Measurements from ENCODE around the gene CDH2. TPM values are rescaled to one million over a fixed set of nuclear protein-coding genes. Genes with fewer than 3 reads are reported as not detected.
A peak's percentile ranks its signal among the peaks of the same experiment; 100 is the strongest.

CDH2 gene
- 109 TPM for polyA plus RNA-seq (ENCODE audit: insufficient read length)
- long read RNA-seq, donor 1, full-length matches to known transcripts = 5 of 11 reads
- long read RNA-seq, donor 1, partial matches to known transcripts = 6 of 11 reads
- long read RNA-seq, donor 1, other reads (novel, unspliced or antisense) = 0 of 11 reads
- long read RNA-seq, donor 2, full-length matches to known transcripts = 9 of 14 reads
- long read RNA-seq, donor 2, partial matches to known transcripts = 5 of 14 reads
- long read RNA-seq, donor 2, other reads (novel, unspliced or antisense) = 0 of 14 reads
- long read RNA-seq, donor 3, full-length matches to known transcripts = 9 of 9 reads
- long read RNA-seq, donor 3, partial matches to known transcripts = 0 of 9 reads
- long read RNA-seq, donor 3, other reads (novel, unspliced or antisense) = 0 of 9 reads
- long read RNA-seq, donor 4 = 0 reads
- long read RNA-seq, donor 5, full-length matches to known transcripts = 6 of 6 reads
- long read RNA-seq, donor 5, partial matches to known transcripts = 0 of 6 reads
- long read RNA-seq, donor 5, other reads (novel, unspliced or antisense) = 0 of 6 reads
- long read RNA-seq, donor 6, full-length matches to known transcripts = 5 of 13 reads
- long read RNA-seq, donor 6, partial matches to known transcripts = 8 of 13 reads
- long read RNA-seq, donor 6, other reads (novel, unspliced or antisense) = 0 of 13 reads
- long read RNA-seq, donor 7, full-length matches to known transcripts = 16 of 16 reads
- long read RNA-seq, donor 7, partial matches to known transcripts = 0 of 16 reads
- long read RNA-seq, donor 7, other reads (novel, unspliced or antisense) = 0 of 16 reads
- long read RNA-seq, donor 8, full-length matches to known transcripts = 2 of 2 reads
- long read RNA-seq, donor 8, partial matches to known transcripts = 0 of 2 reads
- long read RNA-seq, donor 8, other reads (novel, unspliced or antisense) = 0 of 2 reads

- DNase-seq = peak; percentile 87
Measured at GRCh38 chr18:28176948-28177827, at the start of gene CDH2. Gene CDH2 (minus strand): TSS chr18:28177130. CDS start chr18:28177022, 108 bp downstream.

GRCh38 chr18:28212060-28212459, 35.1 kb upstream of the CDH2 start:
- DNase-seq = no peak

- DNase-seq = no peak
Measured at GRCh38 chr18:28208712-28209265, 31.9 kb upstream of the CDH2 start.

GRCh38 chr18:28208268-28208667, 31.3 kb upstream of the CDH2 start:
- no peak for DNase-seq

- no peak for DNase-seq
Measured at GRCh38 chr18:28204154-28204553, 27.2 kb upstream of the CDH2 start.

- DNase-seq = no peak
Measured at GRCh38 chr18:28201056-28201455, 24.1 kb upstream of the CDH2 start.

- no peak for DNase-seq
Measured at GRCh38 chr18:28198620-28199019, 21.7 kb upstream of the CDH2 start.

GRCh38 chr18:28193177-28193778, 16.3 kb upstream of the CDH2 start:
- no peak for DNase-seq

- no peak for DNase-seq
Measured at GRCh38 chr18:28189400-28190239, 12.7 kb upstream of the CDH2 start.

- no peak for DNase-seq
Measured at GRCh38 chr18:28185121-28185520, 8.2 kb upstream of the CDH2 start.

GRCh38 chr18:28183418-28184078, 6.6 kb upstream of the CDH2 start:
- DNase-seq = no peak

GRCh38 chr18:28181616-28182015, 4.7 kb upstream of the CDH2 start:
- no peak for DNase-seq

GRCh38 chr18:28178720-28179119, 1.8 kb upstream of the CDH2 start:
- DNase-seq = no peak

- DNase-seq = peak; percentile 62
Measured at GRCh38 chr18:28177828-28178635, 1.1 kb upstream of the CDH2 start.

GRCh38 chr18:28176698-28176947, 307 bp downstream of the CDH2 start:
- DNase-seq = no peak

GRCh38 chr18:28175930-28176697, 816 bp downstream of the CDH2 start:
- DNase-seq = no peak

- no peak for DNase-seq
Measured at GRCh38 chr18:28175150-28175929, 1.6 kb downstream of the CDH2 start.

Data from left kidney (tissue), 8 donors.